GM19468 (cell line): ENCODE measurements around the gene SLC12A4.

Experiments
- ATAC-seq: cut with Tn5 transposase; IDR thresholded peaks from one replicate; pipeline ENCODE4 v1.9.1; 2021; ENCODE audit warnings: mild to moderate bottlenecking, moderate library complexity, moderate number of reproducible peaks; ENCODE audit not compliant: unreplicated experiment; ENCODE audit errors: extremely low read depth

The SLC12A4 gene

GRCh38 chr16:67965668-67966548 is 2.5 kb downstream of the SLC12A4 start:
- no peak for ATAC-seq

- ATAC-seq, result no peak
These were observed 3.8 kb downstream of the SLC12A4 start for GRCh38 chr16:67964477-67965131.

- no peak for ATAC-seq
These were observed 4.6 kb downstream of the SLC12A4 start for GRCh38 chr16:67963662-67964321.

GRCh38 chr16:67963292-67963661 is 5.2 kb downstream of the SLC12A4 start:
- no peak for ATAC-seq

- no peak for ATAC-seq
These were observed 6.3 kb downstream of the SLC12A4 start for GRCh38 chr16:67962135-67962534.

- ATAC-seq, result no peak
These were observed 6.9 kb downstream of the SLC12A4 start for GRCh38 chr16:67961551-67961957.

GRCh38 chr16:67959536-67960329 is 8.7 kb downstream of the SLC12A4 start:
- no peak for ATAC-seq

- no peak for ATAC-seq
These were observed 10.8 kb downstream of the SLC12A4 start for GRCh38 chr16:67957622-67958021.

GRCh38 chr16:67954421-67955196 is 13.8 kb downstream of the SLC12A4 start:
- no peak for ATAC-seq

GRCh38 chr16:67953641-67954375 is 14.6 kb downstream of the SLC12A4 start:
- ATAC-seq, result no peak

- ATAC-seq, result no peak
These were observed 17.0 kb downstream of the SLC12A4 start for GRCh38 chr16:67951485-67951884.

GRCh38 chr16:67950335-67950843 is 18.0 kb downstream of the SLC12A4 start:
- ATAC-seq, result no peak

- no peak for ATAC-seq
These were observed 18.8 kb downstream of the SLC12A4 start for GRCh38 chr16:67949645-67950044.

- no peak for ATAC-seq
These were observed 20.4 kb downstream of the SLC12A4 start for GRCh38 chr16:67948015-67948414.

- no peak for ATAC-seq
These were observed 21.4 kb downstream of the SLC12A4 start for GRCh38 chr16:67946966-67947558.

- ATAC-seq, result no peak
These were observed 22.3 kb downstream of the SLC12A4 start for GRCh38 chr16:67946128-67946569.

GRCh38 chr16:67945392-67945933 is 23.0 kb downstream of the SLC12A4 start:
- ATAC-seq, result no peak
